ENCODE measurements around the gene PTGFRN.

DNA sequence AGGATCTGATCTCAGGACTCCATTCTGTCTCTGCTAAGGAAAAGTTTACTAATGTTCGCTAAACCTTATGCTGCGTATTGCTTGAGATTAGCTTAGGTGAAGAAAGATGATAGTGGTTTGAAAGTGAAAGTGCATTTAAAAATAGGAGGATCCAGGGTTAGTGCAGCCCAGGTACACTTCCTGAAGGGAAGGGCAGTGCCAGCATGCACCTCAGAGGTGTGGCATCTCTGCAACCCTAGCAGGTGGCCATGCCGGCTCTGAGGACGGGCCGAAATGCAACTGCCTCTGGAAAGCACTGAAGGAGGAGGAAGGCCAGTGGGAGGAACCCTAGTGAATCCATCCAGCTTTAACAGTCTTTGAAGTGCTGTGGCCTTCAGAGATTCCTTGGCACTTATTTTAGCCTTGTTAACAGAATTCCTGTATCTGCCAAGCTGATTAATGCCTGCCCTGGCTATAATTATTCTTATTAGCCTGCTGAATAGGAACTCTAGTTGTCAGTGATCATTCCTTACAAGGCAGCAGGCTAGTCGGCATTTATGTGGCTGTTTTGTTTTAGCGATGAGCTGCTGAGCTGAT lies 5.5 kb downstream of the PTGFRN start:
- no peak for TF ChIP-seq ELF4 (IDR thresholded peaks at IDR 0.05)
- TF ChIP-seq BHLHE40 (IDR thresholded peaks at IDR 0.05; ENCODE audit: borderline replicate concordance) = no peak
- no peak for TF ChIP-seq L3MBTL2 (conservative IDR thresholded peaks at IDR 0.05)
- TF ChIP-seq SP1 (IDR thresholded peaks at IDR 0.05) = no peak
- TF ChIP-seq FOXK2 (IDR thresholded peaks at IDR 0.05) = no peak

Measured in HEK293T (cell line).